ENCODE measurements around the gene INSL3. TPM values are rescaled to one million over a fixed set of nuclear protein-coding genes. Genes with fewer than 3 reads are reported as not detected.

The INSL3 gene
- total RNA-seq, 4 donors from 2014 or later: not detected

DNA sequence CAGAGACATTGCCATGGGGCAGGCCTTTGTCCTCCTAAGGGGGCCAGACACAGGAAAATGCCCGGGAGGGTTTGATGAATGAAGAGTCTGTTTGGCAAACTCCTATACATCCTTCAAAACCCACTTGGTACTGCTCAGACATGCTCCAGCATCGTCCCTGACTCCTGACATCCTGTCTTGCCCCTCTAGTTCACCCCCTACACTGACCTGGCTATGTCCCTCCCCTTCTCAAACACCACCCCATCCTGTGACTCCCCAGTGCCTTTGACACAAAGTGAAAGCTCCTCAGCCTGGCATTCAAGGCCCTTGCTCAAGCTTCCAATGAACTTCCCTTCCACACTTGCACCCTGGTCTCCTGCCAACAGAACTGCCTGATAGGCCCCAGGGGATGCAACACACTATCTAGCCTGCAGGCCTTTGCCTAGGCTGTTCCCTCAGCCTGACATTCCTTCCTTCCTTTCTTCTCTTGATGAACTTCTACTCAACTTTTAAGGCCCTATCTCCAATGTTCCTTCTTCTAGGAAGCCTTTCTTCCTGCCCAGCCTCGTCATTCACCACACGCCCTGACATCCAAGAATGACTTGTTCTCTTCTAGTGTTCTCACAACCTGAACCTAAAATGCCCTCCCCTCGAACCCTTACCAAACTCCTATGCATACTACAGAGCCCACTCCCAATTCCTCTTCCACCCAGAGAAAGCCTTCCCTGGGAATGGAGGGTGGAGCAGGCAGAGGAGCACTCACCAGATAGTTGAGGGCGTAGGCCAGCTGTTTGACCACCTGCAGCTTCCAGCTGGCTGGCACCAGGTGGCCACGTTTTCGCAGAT lies 14.1 kb upstream of the INSL3 start:
- TF ChIP-seq, protein P1, sequence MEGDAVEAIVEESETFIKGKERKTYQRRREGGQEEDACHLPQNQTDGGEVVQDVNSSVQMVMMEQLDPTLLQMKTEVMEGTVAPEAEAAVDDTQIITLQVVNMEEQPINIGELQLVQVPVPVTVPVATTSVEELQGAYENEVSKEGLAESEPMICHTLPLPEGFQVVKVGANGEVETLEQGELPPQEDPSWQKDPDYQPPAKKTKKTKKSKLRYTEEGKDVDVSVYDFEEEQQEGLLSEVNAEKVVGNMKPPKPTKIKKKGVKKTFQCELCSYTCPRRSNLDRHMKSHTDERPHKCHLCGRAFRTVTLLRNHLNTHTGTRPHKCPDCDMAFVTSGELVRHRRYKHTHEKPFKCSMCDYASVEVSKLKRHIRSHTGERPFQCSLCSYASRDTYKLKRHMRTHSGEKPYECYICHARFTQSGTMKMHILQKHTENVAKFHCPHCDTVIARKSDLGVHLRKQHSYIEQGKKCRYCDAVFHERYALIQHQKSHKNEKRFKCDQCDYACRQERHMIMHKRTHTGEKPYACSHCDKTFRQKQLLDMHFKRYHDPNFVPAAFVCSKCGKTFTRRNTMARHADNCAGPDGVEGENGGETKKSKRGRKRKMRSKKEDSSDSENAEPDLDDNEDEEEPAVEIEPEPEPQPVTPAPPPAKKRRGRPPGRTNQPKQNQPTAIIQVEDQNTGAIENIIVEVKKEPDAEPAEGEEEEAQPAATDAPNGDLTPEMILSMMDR (IDR thresholded peaks at IDR 0.05; ENCODE audit: low read depth): no peak

DNA sequence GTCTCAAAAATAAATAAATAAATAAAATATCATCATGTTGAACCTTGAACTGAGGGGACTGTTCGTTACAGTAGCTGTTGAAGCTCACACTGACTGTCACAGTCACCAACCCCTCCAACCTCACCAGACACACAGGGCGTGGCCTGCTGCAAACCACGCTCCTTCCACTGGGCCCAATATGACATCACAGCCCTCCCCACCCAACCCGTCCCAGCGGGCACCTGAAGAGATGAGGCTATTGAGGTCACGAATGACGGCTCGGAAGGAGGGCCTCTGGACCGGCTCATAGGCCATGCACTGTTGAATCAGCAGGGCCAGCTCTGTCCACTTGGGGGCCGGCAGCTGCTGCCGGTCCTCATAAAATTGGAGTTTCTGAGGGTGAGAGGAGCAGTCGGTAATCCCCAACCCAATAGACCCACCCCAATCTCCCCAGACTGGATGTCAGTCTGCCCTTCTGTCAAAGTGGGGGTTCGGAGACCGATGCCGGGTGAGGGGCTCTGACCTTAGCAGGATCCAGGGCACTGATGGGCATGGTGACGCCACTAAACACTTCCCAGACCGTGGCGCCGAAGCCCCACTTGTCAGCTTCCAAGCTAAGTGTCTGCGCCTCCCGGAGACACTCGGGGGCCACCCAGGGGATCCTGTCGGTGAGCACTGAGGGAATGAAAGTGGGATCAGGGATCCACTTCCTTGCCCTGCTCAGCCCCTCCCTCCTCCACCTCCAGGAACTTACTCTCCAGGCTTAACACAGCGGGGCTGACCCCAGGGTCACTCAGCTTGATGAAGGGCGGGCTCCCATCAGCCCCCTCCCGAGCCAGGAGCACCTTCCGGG lies 13.2 kb upstream of the INSL3 start:
- TF ChIP-seq, protein P1 (IDR thresholded peaks at IDR 0.05; ENCODE audit: low read depth): no peak

DNA sequence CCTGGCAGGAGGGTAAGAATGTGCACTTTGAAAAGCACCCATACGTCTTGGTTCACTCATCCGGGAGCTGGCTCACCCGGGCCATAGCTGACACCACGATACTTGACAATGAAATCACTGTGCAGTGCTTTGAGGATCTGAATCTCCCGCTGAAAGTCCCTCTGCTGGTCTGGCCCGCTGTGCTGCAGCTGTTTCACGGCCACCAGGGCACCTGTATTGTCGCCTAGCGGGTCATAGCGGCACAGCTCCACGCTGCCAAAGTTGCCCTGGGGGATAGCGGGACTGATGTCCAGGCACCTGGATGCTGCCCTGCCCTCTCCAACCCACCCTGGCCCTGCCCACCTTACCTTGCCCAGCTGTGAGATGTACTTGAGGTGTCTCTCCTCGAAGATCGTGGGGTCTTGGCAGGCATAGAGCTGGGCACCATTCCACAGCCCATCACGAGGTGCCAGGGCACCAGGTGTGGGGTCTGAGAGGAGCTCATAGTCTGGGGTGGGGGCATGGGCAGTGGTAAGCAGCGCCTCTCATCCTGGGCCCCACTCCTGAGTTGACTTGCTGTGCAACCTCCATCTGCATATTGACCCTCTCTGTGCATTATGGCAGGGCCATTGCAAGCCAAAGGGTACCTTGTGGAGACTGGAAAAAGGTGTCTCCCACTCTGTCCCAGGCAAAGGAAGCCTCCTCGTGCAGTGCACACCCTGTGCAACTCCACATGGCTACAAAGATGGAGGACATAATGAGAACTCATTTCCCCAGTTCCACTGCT lies 11.3 kb upstream of the INSL3 start:
- TF ChIP-seq, protein P1 (IDR thresholded peaks at IDR 0.05; ENCODE audit: low read depth): no peak

DNA sequence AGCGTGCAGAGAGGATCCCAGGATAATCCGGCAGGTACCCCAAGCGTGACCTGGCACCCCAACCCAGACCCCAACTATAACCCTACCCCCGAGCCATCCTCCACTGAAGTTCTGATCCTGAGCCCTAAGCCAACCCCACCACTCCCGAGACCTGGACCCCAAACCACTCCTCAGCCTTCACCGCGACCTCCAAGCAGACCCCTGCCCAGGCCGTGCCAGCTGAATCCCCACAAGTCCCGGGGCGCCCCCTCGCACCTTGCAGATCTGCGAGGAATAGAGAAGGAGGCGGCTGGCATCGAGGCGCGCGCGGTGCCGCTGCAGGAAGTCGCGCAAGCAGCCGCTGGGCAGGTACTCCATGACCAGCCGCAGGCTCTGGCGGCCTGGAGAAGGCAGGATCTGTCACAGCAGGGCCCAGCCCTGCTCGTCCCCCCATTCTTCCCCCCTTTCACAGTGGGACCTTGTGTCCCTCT lies 10.1 kb upstream of the INSL3 start:
- TF ChIP-seq, protein P1 (IDR thresholded peaks at IDR 0.05; ENCODE audit: low read depth): no peak

DNA sequence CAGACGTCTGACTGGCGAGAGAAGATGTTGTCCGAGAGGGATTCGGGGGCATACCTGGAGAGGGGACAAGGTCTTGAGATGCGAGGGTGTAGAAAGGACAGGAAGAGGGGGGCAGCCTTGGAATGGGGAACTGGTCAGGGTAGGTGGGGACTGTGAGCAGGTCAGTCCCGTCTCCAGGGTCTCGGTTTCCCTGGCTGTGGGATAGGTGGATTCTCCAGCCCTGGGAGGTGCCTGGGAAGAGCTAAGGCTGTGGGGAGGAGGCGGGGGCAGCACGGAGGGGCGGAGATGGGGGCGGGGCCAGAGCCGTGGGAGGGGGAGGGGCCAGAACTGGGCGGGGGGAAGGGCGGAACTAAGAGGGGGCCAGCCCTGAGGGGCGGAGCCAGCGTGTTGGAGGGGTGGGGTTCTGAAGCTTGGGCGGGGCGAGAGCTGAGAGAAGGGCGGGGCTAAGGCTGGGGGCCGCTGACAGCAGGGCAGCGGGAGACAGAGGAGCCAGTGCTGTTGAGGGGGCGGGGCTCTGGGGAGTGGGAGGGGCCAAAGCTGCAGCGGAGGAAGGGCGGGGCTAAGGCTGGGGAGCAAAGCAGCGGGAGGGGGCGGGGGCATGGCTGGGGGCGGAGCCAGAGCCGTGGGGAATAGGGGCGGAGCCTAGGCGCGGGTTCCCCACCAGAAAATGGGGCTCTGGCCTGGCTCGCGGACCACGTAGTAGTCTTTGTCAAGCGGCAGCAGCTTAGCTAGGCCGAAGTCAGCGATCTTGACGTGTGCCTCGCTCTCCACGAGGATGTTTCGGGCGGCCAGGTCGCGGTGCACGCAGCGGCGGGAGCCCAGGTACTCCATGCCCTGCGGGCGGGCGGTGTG lies 9.5 kb upstream of the INSL3 start:
- TF ChIP-seq, protein P1 (IDR thresholded peaks at IDR 0.05; ENCODE audit: low read depth): no peak

DNA sequence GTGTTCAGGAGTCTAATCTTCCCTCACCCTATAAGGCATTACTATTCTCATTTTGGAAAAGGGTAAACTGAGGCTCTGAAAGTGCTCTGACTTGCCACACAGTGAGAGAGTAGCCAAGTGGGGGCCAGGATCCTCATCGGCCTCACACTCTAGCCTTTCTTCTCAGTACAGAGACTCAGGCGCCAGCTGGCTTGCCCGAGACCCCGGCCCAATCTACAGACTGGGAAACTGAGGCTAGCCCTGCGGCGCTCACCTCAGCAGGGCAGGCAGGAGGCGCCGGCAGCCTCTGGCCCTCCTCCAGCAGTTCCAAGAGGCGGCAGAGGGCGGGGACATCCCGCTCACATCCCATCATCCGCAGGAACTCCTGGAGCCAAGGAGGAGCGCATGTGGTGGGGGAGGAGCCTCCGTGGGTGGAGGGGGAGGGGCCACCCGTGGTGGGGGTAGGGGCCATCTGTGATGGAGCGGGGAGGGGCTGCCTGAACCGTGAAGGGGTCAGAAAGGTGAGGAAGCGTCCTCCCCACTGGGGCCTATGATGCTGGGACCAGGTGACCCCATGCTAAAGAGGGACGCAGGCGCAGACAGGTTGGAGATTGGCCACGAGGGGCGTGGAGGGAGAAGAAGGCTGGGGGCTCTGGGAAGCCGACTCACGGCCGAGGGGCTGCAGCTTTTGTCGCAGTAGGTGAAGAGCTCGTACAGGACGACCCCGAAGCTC lies 8.7 kb upstream of the INSL3 start:
- TF ChIP-seq, protein P1 (IDR thresholded peaks at IDR 0.05; ENCODE audit: low read depth): no peak
